Thyroid gland (tissue), 4 donors: ENCODE measurements around the gene TBC1D8.

Experiments used
- POLR2A ChIP-seq, 2 donors: fragments of 450-650 bp; IDR thresholded peaks; one replicate each; pipeline ENCODE4 v1.6.1; 2017; ENCODE audit warnings: antibody characterized with exemption in 2 of 2, mild to moderate bottlenecking in 2 of 2, moderate library complexity in 1 of 2
- TF ChIP-seq, protein P1 (sequence below), 6 experiments: fragments of 200-600 bp in 3 of 6; fragments of 450-650 bp in 3 of 6; sonication (generic) in 3 of 6; IDR thresholded peaks; one replicate each; pipeline ENCODE4 v1.5.1; 2016 to 2019; ENCODE audit warnings: antibody characterized with exemption in 6 of 6, mild to moderate bottlenecking in 2 of 6, inconsistent platforms in 1 of 6, moderate library complexity in 1 of 6

DNA sequence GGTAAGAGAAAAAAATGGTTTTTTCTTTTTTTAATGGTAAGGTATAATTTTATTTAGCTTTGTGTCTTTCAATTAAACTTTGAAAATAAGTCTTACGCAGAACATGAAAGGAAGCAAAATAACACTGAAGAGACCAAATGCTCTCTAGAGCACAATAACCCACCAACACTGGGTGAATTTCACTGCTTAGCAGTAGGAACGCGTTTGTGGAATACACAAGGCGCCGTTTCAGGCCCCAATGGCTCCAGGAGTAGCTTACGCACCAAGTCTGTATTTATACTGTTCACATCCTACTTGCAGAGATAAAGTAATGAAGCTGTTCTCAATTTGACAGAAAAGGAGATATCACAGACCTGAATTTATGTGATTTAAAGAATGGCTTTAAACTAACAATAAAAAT, 125.6 kb downstream of the TBC1D8 start:
- TF ChIP-seq, protein P1, sequence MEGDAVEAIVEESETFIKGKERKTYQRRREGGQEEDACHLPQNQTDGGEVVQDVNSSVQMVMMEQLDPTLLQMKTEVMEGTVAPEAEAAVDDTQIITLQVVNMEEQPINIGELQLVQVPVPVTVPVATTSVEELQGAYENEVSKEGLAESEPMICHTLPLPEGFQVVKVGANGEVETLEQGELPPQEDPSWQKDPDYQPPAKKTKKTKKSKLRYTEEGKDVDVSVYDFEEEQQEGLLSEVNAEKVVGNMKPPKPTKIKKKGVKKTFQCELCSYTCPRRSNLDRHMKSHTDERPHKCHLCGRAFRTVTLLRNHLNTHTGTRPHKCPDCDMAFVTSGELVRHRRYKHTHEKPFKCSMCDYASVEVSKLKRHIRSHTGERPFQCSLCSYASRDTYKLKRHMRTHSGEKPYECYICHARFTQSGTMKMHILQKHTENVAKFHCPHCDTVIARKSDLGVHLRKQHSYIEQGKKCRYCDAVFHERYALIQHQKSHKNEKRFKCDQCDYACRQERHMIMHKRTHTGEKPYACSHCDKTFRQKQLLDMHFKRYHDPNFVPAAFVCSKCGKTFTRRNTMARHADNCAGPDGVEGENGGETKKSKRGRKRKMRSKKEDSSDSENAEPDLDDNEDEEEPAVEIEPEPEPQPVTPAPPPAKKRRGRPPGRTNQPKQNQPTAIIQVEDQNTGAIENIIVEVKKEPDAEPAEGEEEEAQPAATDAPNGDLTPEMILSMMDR (IDR thresholded peaks at IDR 0.05), result no peak
- TF ChIP-seq POLR2A (IDR thresholded peaks at IDR 0.05), result no peak
